Endothelial cell of umbilical vein (primary cell): ENCODE data around the gene USP30. TPM values are rescaled to one million over a fixed set of nuclear protein-coding genes. Genes with fewer than 3 reads are reported as not detected.

Source experiments
- BruUV-seq: library from RNA; stranded (reverse); fragments of 400-500 nt; replicated peaks from 2 replicates; lab custom pipeline; 2021; lab: Mats Ljungman, UMichigan
- CTCF ChIA-PET: fragments of 300-600, 350-600 bp; sonication (Branson Sonifier 250); formaldehyde crosslinking; loops from one replicate; lab custom pipeline; 2021; ENCODE audit warnings: antibody characterized with exemption, inconsistent platforms; lab: Charles Lee
- POLR2A ChIA-PET: fragments of 300-600, 350-600 bp; sonication (Branson Sonifier 250); formaldehyde crosslinking; loops from one replicate; lab custom pipeline; 2021; ENCODE audit warnings: antibody characterized with exemption, inconsistent platforms; lab: Charles Lee
- DNase-seq: peaks from one replicate; pipeline ENCODE4 v3.0.0-alpha.2; 2011; ENCODE audit warnings: low read depth, low spot score
- FAIRE-seq: peaks from 2 replicates; lab custom pipeline; 2011; peaks lifted over from hg19 to GRCh38; lab: Jason Lieb, UNC
- H2AFZ ChIP-seq: 2 replicates; pipeline ENCODE4 v1.6.0; 2012; ENCODE audit warnings: low read depth, low read length, control low read depth, inconsistent platforms
- H3K27ac ChIP-seq: 2 replicates; pipeline ENCODE4 v1.5.1; 2011; ENCODE audit warnings: low read depth, mild to moderate bottlenecking, control low read depth, low read length, moderate library complexity; ENCODE audit not compliant: insufficient read depth
- H3K27me3 ChIP-seq, 2 experiments: 2 replicates each; pipeline versions ENCODE4 v1.6.0 to v1.6.1; 2011; ENCODE audit warnings: low read length in 2 of 2, mixed read lengths in 1 of 2; ENCODE audit not compliant: control insufficient read depth in 2 of 2, insufficient read depth in 2 of 2
- H3K36me3 ChIP-seq, 2 experiments: 2 replicates in 1 of 2; 3 replicates in 1 of 2; pipeline ENCODE4 v1.5.1; 2011; ENCODE audit warnings: low read length in 2 of 2, mild to moderate bottlenecking in 1 of 2, moderate library complexity in 1 of 2; ENCODE audit not compliant: control insufficient read depth in 2 of 2, insufficient read depth in 2 of 2; ENCODE audit errors: extremely low read depth in 1 of 2
- H3K4me1 ChIP-seq: 3 replicates; pipeline ENCODE4 v1.5.1; 2011; ENCODE audit warnings: mild to moderate bottlenecking, low read length; ENCODE audit not compliant: control insufficient read depth, insufficient read depth; ENCODE audit errors: extremely low read depth
- H3K4me2 ChIP-seq: 2 replicates; pipeline ENCODE4 v1.6.1; 2011; ENCODE audit warnings: low read length, control low read depth, mixed read lengths; ENCODE audit not compliant: insufficient read depth
- H3K4me3 ChIP-seq, 3 experiments: fragments of 200-600 bp in 1 of 3; sonication (generic), shearing (Covaris generic) in 1 of 3; replicated peaks in 1 of 3; 2 replicates each; pipeline ENCODE4 v1.5.1; 2011 to 2016; ENCODE audit warnings: control low read depth in 3 of 3, low read length in 3 of 3, mild to moderate bottlenecking in 2 of 3, inconsistent platforms in 1 of 3, low read depth in 1 of 3, moderate library complexity in 1 of 3; ENCODE audit not compliant: insufficient read depth in 1 of 3
- H3K79me2 ChIP-seq: 2 replicates; pipeline ENCODE4 v1.6.0; 2012; ENCODE audit warnings: low read length, inconsistent platforms; ENCODE audit not compliant: control insufficient read depth, insufficient read depth
- H3K9ac ChIP-seq: replicated peaks from 2 replicates; pipeline ENCODE3; 2011; ENCODE audit warnings: low read length, control low read depth; ENCODE audit not compliant: insufficient read depth; ENCODE audit errors: extremely low read depth
- H3K9me1 ChIP-seq: replicated peaks from 3 replicates; pipeline ENCODE4 v1.6.0; 2011; ENCODE audit warnings: mild to moderate bottlenecking, low read length; ENCODE audit not compliant: control insufficient read depth, insufficient read depth; ENCODE audit errors: extremely low read depth
- H3K9me3 ChIP-seq: replicated peaks from 2 replicates; pipeline ENCODE4 v1.5.1; 2012; ENCODE audit warnings: low read length, inconsistent platforms; ENCODE audit not compliant: control insufficient read depth, insufficient read depth
- H4K20me1 ChIP-seq: replicated peaks from 2 replicates; pipeline ENCODE3; 2011; ENCODE audit warnings: mild to moderate bottlenecking, low read length; ENCODE audit not compliant: control insufficient read depth, insufficient read depth; ENCODE audit errors: extremely low read depth
- CTCF ChIP-seq, 2 donors: IDR thresholded peaks; 1 replicate in 1 of 2; 2 replicates in 1 of 2; pipeline ENCODE4 v1.5.1; 2011; ENCODE audit warnings: low read length in 2 of 2, mild to moderate bottlenecking in 2 of 2, moderate library complexity in 2 of 2, control low read depth in 1 of 2, inconsistent platforms in 1 of 2, low read depth in 1 of 2; ENCODE audit not compliant: insufficient read depth in 1 of 2; ENCODE audit errors: extremely low read depth in 1 of 2
- EZH2 ChIP-seq: IDR thresholded peaks from 2 replicates; pipeline ENCODE4 v1.6.1; 2012; ENCODE audit warnings: borderline replicate concordance, low read depth, mild to moderate bottlenecking, moderate library complexity, low read length, inconsistent platforms; ENCODE audit not compliant: severe bottlenecking
- FOS ChIP-seq: IDR thresholded peaks from 2 replicates; pipeline ENCODE4 v1.6.1; 2011; ENCODE audit warnings: mild to moderate bottlenecking, low read length, moderate library complexity, borderline replicate concordance; ENCODE audit not compliant: insufficient read depth
- GATA2 ChIP-seq: IDR thresholded peaks from 2 replicates; pipeline ENCODE4 v1.7.0; 2011; ENCODE audit warnings: low read depth, mild to moderate bottlenecking, moderate library complexity, mixed read lengths, low read length; ENCODE audit not compliant: insufficient read length, insufficient read depth
- JUN ChIP-seq: IDR thresholded peaks from 2 replicates; pipeline ENCODE4 v1.6.1; 2011; ENCODE audit warnings: borderline replicate concordance, low read depth; ENCODE audit not compliant: insufficient read length, insufficient read depth
- MYC ChIP-seq: IDR thresholded peaks from one replicate; pipeline ENCODE4 v1.6.1; 2011; ENCODE audit warnings: mild to moderate bottlenecking, low read depth, low read length
- POLR2A ChIP-seq: IDR thresholded peaks from 2 replicates; pipeline ENCODE4 v1.6.1; 2012; ENCODE audit warnings: low read depth, mild to moderate bottlenecking, control low read depth, low read length
- POLR2AphosphoS5 ChIP-seq: IDR thresholded peaks from 2 replicates; pipeline ENCODE4 v1.6.1; 2012; ENCODE audit warnings: low read depth, mild to moderate bottlenecking, control low read depth, low read length, moderate library complexity; ENCODE audit not compliant: insufficient read depth
- dilution Hi-C: fragments of 300-500 bp; cut with MboI; formaldehyde crosslinking; loops from one replicate; pipeline ENCODE4 v1.15.0; 2019; ENCODE audit warnings: low sequenced_read_pairs; ENCODE audit not compliant: extremely low pct_ligation_motif_present
- intact Hi-C: fragments of 100-400 bp; cut with micrococcal nuclease; formaldehyde crosslinking; loops from one replicate; pipeline ENCODE4 v1.10.0; 2022
- polyA plus RNA-seq, 4 experiments: library from polyadenylated mRNA; depleted of rRNA in 3 of 4; stranded (reverse) in 3 of 4; unstranded in 1 of 4; fragments of >200 nt; gene quantifications; 2 replicates each; pipeline versions ENCODE4 v1.2.1 to v1.2.3, GENCODE V29; 2011 to 2012; ENCODE audit warnings: missing spikeins in 1 of 4
- total RNA-seq: library from RNA; stranded (reverse); gene quantifications from 2 replicates; pipeline ENCODE4 v1.2.3, GENCODE V29; 2021
- TF ChIP-seq, protein P1 (sequence below): IDR thresholded peaks from 2 replicates; pipeline ENCODE4 v1.6.1; 2011; ENCODE audit not compliant: insufficient read depth, insufficient read length

USP30 gene
- total and polyA plus RNA-seq, 2 donors (not counting 3 experiments of a cell fraction or from before 2014, with no cell fraction given), result 14.2 to 24.3 TPM

DNA sequence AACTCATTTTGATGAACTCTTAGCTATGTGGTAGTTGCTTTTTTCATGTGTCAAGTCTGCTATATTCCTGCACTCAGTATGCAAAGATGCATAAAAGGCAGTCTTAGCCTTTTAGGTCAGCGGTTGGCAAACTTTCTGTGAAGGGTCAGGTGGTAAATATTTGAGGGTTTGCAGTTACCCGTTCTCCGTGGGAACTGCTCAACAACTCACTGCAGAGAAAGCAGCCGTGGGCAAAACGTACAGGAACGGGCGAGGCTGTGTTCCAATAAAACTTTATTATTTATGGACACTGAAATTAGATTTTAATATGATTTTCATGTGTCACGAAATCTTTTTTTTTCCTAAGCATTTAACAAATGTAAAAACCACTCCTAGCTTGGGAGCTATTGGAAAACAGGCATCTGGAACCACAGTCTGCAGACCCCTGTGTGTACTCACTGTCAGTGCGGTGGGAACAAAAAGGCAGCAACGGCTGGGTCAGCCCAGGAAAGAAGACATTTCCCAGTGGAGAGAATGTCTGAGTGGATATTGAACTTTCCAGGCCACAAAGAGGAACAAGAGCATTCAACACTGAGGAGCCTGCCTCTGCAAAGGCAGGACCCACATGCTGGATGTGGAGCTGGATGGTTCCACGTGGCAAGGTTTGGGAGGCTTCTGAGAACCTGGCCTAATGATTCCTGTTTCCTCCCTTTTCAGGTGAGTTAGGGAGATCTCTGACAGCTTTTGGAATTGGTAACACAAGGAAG lies 60.5 kb downstream of the USP30 start:
- FAIRE-seq (no peak), DNase-seq (no peak)
- Histone ChIP-seq H3K27me3 (no peaks in the 10 kb centered on the region), H4K20me1 (no peaks in the 10 kb centered on the region), H3K9me3 (no peaks in the 10 kb centered on the region), H3K4me1 (peaks cover 12% of the 10 kb centered on the region), H2AFZ (no peak overlapping the region), H3K36me3 (peaks cover 0 to 2% of the 10 kb centered on the region in 2 experiments), H3K27ac (no peak overlapping the region), H3K79me2 (no peaks in the 10 kb centered on the region), H3K4me3 (no peak overlapping the region), H3K4me2 (no peak overlapping the region), H3K9ac (no peak overlapping the region), H3K9me1 (no peaks in the 10 kb centered on the region)
- no TSS peak for BruUV-seq
- intact Hi-C loops (loop anchor here (1.0 to 5.0 kb wide), 3 partner anchors 20 to 551 kb away; partner anchors contain the start of genes ALKBH2, ISCU and SART3), dilution Hi-C loops (no loop called here)
- POLR2A ChIA-PET, result no interaction called here
- CTCF ChIA-PET, result interaction anchor here (0.6 to 2.6 kb wide), 12 partner anchors 10 to 276 kb away, joined by 3 to 91 read pairs (median 6); no protein-coding TSS in a partner anchor
- TF ChIP-seq CTCF (IDR thresholded peaks at IDR 0.05; ENCODE audit: extremely low read depth in 1 of 2, insufficient read depth in 1 of 2, low read depth in 1 of 2, low read length in 2 of 2) (no peak), FOS (no peak), JUN (no peak), GATA2 (no peak), MYC (no peak), EZH2 (no peak), POLR2A (no peak), POLR2AphosphoS5 (no peak)
- TF ChIP-seq, protein P1, sequence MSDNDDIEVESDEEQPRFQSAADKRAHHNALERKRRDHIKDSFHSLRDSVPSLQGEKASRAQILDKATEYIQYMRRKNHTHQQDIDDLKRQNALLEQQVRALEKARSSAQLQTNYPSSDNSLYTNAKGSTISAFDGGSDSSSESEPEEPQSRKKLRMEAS, result no peak
